Smooth muscle cell (in vitro differentiated cells): ENCODE results near the gene PITX3. TPM values are rescaled to one million over a fixed set of nuclear protein-coding genes. Genes with fewer than 3 reads are reported as not detected.

ENCODE experiments used
- DNase-seq: peaks from one replicate; lab custom pipeline; 2025; ENCODE audit not compliant: unreplicated experiment; lab: John Stamatoyannopoulos, UW
- H2AFZ ChIP-seq: fragments of 200-600 bp; sonication (generic); 2 replicates; pipeline ENCODE4 v1.6.0; 2016; ENCODE audit warnings: antibody characterized with exemption, low read depth, mild to moderate bottlenecking
- H3F3A ChIP-seq: fragments of 200-600 bp; sonication (generic); 2 replicates; pipeline ENCODE4 v1.6.0; 2017; ENCODE audit warnings: antibody characterized with exemption, low read depth
- H3K27ac ChIP-seq: fragments of 200-600 bp; sonication (generic); 2 replicates; pipeline ENCODE4 v1.5.1; 2016; ENCODE audit warnings: low read depth, mild to moderate bottlenecking
- H3K27me3 ChIP-seq: fragments of 200-600 bp; sonication (generic); 2 replicates; pipeline ENCODE4 v1.6.1; 2016; ENCODE audit warnings: low read depth, mild to moderate bottlenecking
- H3K36me3 ChIP-seq: fragments of 200-600 bp; sonication (generic); 2 replicates; pipeline ENCODE4 v1.5.1; 2016; ENCODE audit warnings: low read depth
- H3K4me1 ChIP-seq: fragments of 200-600 bp; sonication (generic); 2 replicates; pipeline ENCODE4 v1.5.1; 2016; ENCODE audit warnings: low read depth
- H3K4me2 ChIP-seq: fragments of 200-600 bp; sonication (generic); 2 replicates; pipeline ENCODE4 v1.6.0; 2016; ENCODE audit warnings: mild to moderate bottlenecking
- H3K4me3 ChIP-seq: fragments of 200-600 bp; sonication (generic); 2 replicates; pipeline ENCODE4 v1.5.1; 2016; ENCODE audit warnings: mild to moderate bottlenecking
- H3K79me2 ChIP-seq: fragments of 200-600 bp; sonication (generic); 2 replicates; pipeline ENCODE4 v1.6.0; 2016; ENCODE audit warnings: low read depth, mild to moderate bottlenecking
- H3K9ac ChIP-seq: fragments of 200-600 bp; sonication (generic); 2 replicates; pipeline ENCODE4 v1.6.0; 2016; ENCODE audit warnings: low read depth
- H3K9me3 ChIP-seq: fragments of 200-600 bp; sonication (generic); replicated peaks from 2 replicates; pipeline ENCODE4 v1.5.1; 2016; ENCODE audit warnings: low read depth
- H4K20me1 ChIP-seq: fragments of 200-600 bp; sonication (generic); 2 replicates; pipeline ENCODE4 v1.6.0; 2016; ENCODE audit warnings: low read depth
- CTCF ChIP-seq: fragments of 200-600 bp; sonication (generic); IDR thresholded peaks from 2 replicates; pipeline ENCODE4 v1.5.1; 2017; ENCODE audit warnings: borderline replicate concordance, mild to moderate bottlenecking, antibody characterized with exemption; ENCODE audit not compliant: insufficient read depth, poor library complexity, severe bottlenecking
- WGBS: methylation state at CpG from one replicate; pipeline ENCODE4 v1.1.7; 2016; ENCODE audit warnings: low lambda C conversion rate; 5-methylcytosine and 5-hydroxymethylcytosine counted together
- polyA plus RNA-seq: library from polyadenylated mRNA; unstranded; fragments of >200 nt; fragmentation: Nextera tagmentation; extraction: Ambion mirVana; gene quantifications from 2 replicates; pipeline ENCODE4 v1.2.1, GENCODE V29; 2016
- total RNA-seq: library from RNA; depleted of rRNA; stranded (reverse); fragments of >200 nt; gene quantifications from 2 replicates; pipeline ENCODE4 v1.2.3, GENCODE V29; 2014

PITX3 gene
- total and polyA plus RNA-seq, 2 experiments from 2014 or later, result 2.0 TPM; not detected in 1

GRCh38 chr10:102200751-102201640 is 40.3 kb downstream of the PITX3 start:
- H3F3A ChIP-seq, result no peaks in the 10 kb centered on the region
- no peaks in the 10 kb centered on the region for H3K36me3 ChIP-seq
- H3K4me3 ChIP-seq, result no peak overlapping the region
- H3K9me3 ChIP-seq, result no peaks in the 10 kb centered on the region
- no peak overlapping the region for H2AFZ ChIP-seq
- WGBS, result 94% methylated on average over 33 of the region's 34 CpGs
- no peak for TF ChIP-seq CTCF
- no peaks in the 10 kb centered on the region for H4K20me1 ChIP-seq
- H3K9ac ChIP-seq, result no peak overlapping the region
- H3K4me1 ChIP-seq, result no peaks in the 10 kb centered on the region
- no peaks in the 10 kb centered on the region for H3K27me3 ChIP-seq
- no peak overlapping the region for H3K4me2 ChIP-seq
- H3K79me2 ChIP-seq, result no peaks in the 10 kb centered on the region
- no peak for DNase-seq
- no peak overlapping the region for H3K27ac ChIP-seq

GRCh38 chr10:102198027-102198426 is 43.3 kb downstream of the PITX3 start:
- 87% methylated on average over 2 of the region's 2 CpGs for WGBS

GRCh38 chr10:102196893-102197292 is 44.4 kb downstream of the PITX3 start:
- Histone ChIP-seq H3K27ac (no peak overlapping the region), H3K9ac (no peak overlapping the region), H3K4me3 (no peak overlapping the region), H3F3A (no peaks in the 10 kb centered on the region), H3K79me2 (no peaks in the 10 kb centered on the region), H4K20me1 (no peaks in the 10 kb centered on the region), H3K9me3 (no peaks in the 10 kb centered on the region), H3K4me1 (no peaks in the 10 kb centered on the region), H2AFZ (no peak overlapping the region), H3K27me3 (no peaks in the 10 kb centered on the region), H3K4me2 (no peak overlapping the region), H3K36me3 (no peaks in the 10 kb centered on the region)
- TF ChIP-seq CTCF, result no peak
- WGBS, result 79% methylated on average over 2 of the region's 2 CpGs
- no peak for DNase-seq

More at GRCh38 chr10:102198027-102198426, 43.3 kb downstream of the PITX3 start:
- Histone ChIP-seq H3K27me3 (no peaks in the 10 kb centered on the region), H3K9me3 (no peaks in the 10 kb centered on the region), H3K4me1 (no peaks in the 10 kb centered on the region), H3K27ac (no peak overlapping the region), H3K4me3 (no peak overlapping the region), H3K79me2 (no peaks in the 10 kb centered on the region), H3K9ac (no peak overlapping the region), H3F3A (no peaks in the 10 kb centered on the region), H3K4me2 (no peak overlapping the region), H4K20me1 (no peaks in the 10 kb centered on the region), H2AFZ (no peak overlapping the region), H3K36me3 (no peaks in the 10 kb centered on the region)
- DNase-seq, result no peak
- TF ChIP-seq CTCF, result no peak
